ENCODE data around the gene PXMP4.
"Not testable (repeated sequence)": the region's sequence is repeated elsewhere in the genome, so short reads cannot be mapped to it uniquely, and the experiment has no call there.

The PXMP4 gene

GRCh38 chr20:33719989-33720709 is at the start of gene PXMP4:
TSS of gene PXMP4 (minus strand) at chr20:33720310. CDS start at chr20:33720207, 103 bp downstream.
- DNase-seq, result peak; percentile 98
- in situ Hi-C loops (cut with MboI; ENCODE audit: low pct_unique_long_range_greater_than_20kb, low sequenced_read_pairs), result no loop called here

GRCh38 chr20:33769043-33769442 is 48.9 kb upstream of the PXMP4 start:
- in situ Hi-C loops (cut with MboI; ENCODE audit: low pct_unique_long_range_greater_than_20kb, low sequenced_read_pairs), result no loop called here
- DNase-seq, result no peak

GRCh38 chr20:33767777-33768138 is 47.6 kb upstream of the PXMP4 start:
- in situ Hi-C loops (cut with MboI; ENCODE audit: low pct_unique_long_range_greater_than_20kb, low sequenced_read_pairs), result no loop called here
- no peak for DNase-seq

GRCh38 chr20:33766686-33767085 is 46.6 kb upstream of the PXMP4 start:
- in situ Hi-C loops (cut with MboI; ENCODE audit: low pct_unique_long_range_greater_than_20kb, low sequenced_read_pairs), result no loop called here
- no peak for DNase-seq

- in situ Hi-C loops (cut with MboI; ENCODE audit: low pct_unique_long_range_greater_than_20kb, low sequenced_read_pairs), result no loop called here
- no peak for DNase-seq
These were observed 45.5 kb upstream of the PXMP4 start for GRCh38 chr20:33765592-33765991.

- DNase-seq, result no peak
- in situ Hi-C loops (cut with MboI; ENCODE audit: low pct_unique_long_range_greater_than_20kb, low sequenced_read_pairs), result no loop called here
These were observed 45.0 kb upstream of the PXMP4 start for GRCh38 chr20:33765099-33765498.

- in situ Hi-C loops (cut with MboI; ENCODE audit: low pct_unique_long_range_greater_than_20kb, low sequenced_read_pairs), result no loop called here
- no peak for DNase-seq
These were observed 41.7 kb upstream of the PXMP4 start for GRCh38 chr20:33761698-33762250.

- DNase-seq, result no peak
- in situ Hi-C loops (cut with MboI; ENCODE audit: low pct_unique_long_range_greater_than_20kb, low sequenced_read_pairs), result no loop called here
These were observed 37.3 kb upstream of the PXMP4 start for GRCh38 chr20:33757458-33757857.

- in situ Hi-C loops (cut with MboI; ENCODE audit: low pct_unique_long_range_greater_than_20kb, low sequenced_read_pairs), result no loop called here
These were observed 36.9 kb upstream of the PXMP4 start for GRCh38 chr20:33757046-33757445.

GRCh38 chr20:33755936-33756490 is 35.9 kb upstream of the PXMP4 start:
- peak; percentile 33 for DNase-seq
- in situ Hi-C loops (cut with MboI; ENCODE audit: low pct_unique_long_range_greater_than_20kb, low sequenced_read_pairs), result not testable (repeated sequence)

More at GRCh38 chr20:33757046-33757445, 36.9 kb upstream of the PXMP4 start:
- no peak for DNase-seq

- no peak for DNase-seq
- in situ Hi-C loops (cut with MboI; ENCODE audit: low pct_unique_long_range_greater_than_20kb, low sequenced_read_pairs), result no loop called here
These were observed 33.7 kb upstream of the PXMP4 start for GRCh38 chr20:33753763-33754162.

GRCh38 chr20:33753143-33753542 is 33.0 kb upstream of the PXMP4 start:
- no peak for DNase-seq
- in situ Hi-C loops (cut with MboI; ENCODE audit: low pct_unique_long_range_greater_than_20kb, low sequenced_read_pairs), result no loop called here

- in situ Hi-C loops (cut with MboI; ENCODE audit: low pct_unique_long_range_greater_than_20kb, low sequenced_read_pairs), result no loop called here
These were observed 31.7 kb upstream of the PXMP4 start for GRCh38 chr20:33751775-33752174.

GRCh38 chr20:33746325-33746998 is 26.4 kb upstream of the PXMP4 start:
- DNase-seq, result no peak

More at GRCh38 chr20:33751775-33752174, 31.7 kb upstream of the PXMP4 start:
- DNase-seq, result no peak

GRCh38 chr20:33744773-33745385 is 24.8 kb upstream of the PXMP4 start:
- no peak for DNase-seq

More at GRCh38 chr20:33746325-33746998, 26.4 kb upstream of the PXMP4 start:
- in situ Hi-C loops (cut with MboI; ENCODE audit: low pct_unique_long_range_greater_than_20kb, low sequenced_read_pairs), result no loop called here

GRCh38 chr20:33744181-33744580 is 24.1 kb upstream of the PXMP4 start:
- in situ Hi-C loops (cut with MboI; ENCODE audit: low pct_unique_long_range_greater_than_20kb, low sequenced_read_pairs), result no loop called here

More at GRCh38 chr20:33744773-33745385, 24.8 kb upstream of the PXMP4 start:
- in situ Hi-C loops (cut with MboI; ENCODE audit: low pct_unique_long_range_greater_than_20kb, low sequenced_read_pairs), result no loop called here

GRCh38 chr20:33740189-33740588 is 20.1 kb upstream of the PXMP4 start:
- no peak for DNase-seq
- in situ Hi-C loops (cut with MboI; ENCODE audit: low pct_unique_long_range_greater_than_20kb, low sequenced_read_pairs), result no loop called here

More at GRCh38 chr20:33744181-33744580, 24.1 kb upstream of the PXMP4 start:
- DNase-seq, result no peak

- DNase-seq, result no peak
- in situ Hi-C loops (cut with MboI; ENCODE audit: low pct_unique_long_range_greater_than_20kb, low sequenced_read_pairs), result no loop called here
These were observed 19.4 kb upstream of the PXMP4 start for GRCh38 chr20:33739493-33739892.

GRCh38 chr20:33736962-33737361 is 16.9 kb upstream of the PXMP4 start:
- DNase-seq, result no peak
- in situ Hi-C loops (cut with MboI; ENCODE audit: low pct_unique_long_range_greater_than_20kb, low sequenced_read_pairs), result no loop called here
